A673 (cell line): ENCODE measurements around the gene ONECUT1. TPM values are rescaled to one million over a fixed set of nuclear protein-coding genes. Genes with fewer than 3 reads are reported as not detected.

Source experiments
- BruUV-seq: library from RNA; stranded (reverse); fragments of 400-500 nt; replicated peaks from 2 replicates; lab custom pipeline; 2021; lab: Mats Ljungman, UMichigan
- CTCF ChIA-PET: fragments of 300-600 bp; sonication (Branson Sonifier 250); formaldehyde crosslinking; loops from one replicate; lab custom pipeline; 2022; ENCODE audit warnings: antibody characterized with exemption; lab: Charles Lee
- POLR2A ChIA-PET: fragments of 300-600 bp; sonication (Branson Sonifier 250); formaldehyde crosslinking; loops from one replicate; lab custom pipeline; 2022; ENCODE audit warnings: antibody characterized with exemption; ENCODE audit not compliant: low non-redundant PET; lab: Charles Lee
- DNase-seq: peaks from one replicate; pipeline ENCODE4 v3.0.0-alpha.2; 2015; ENCODE audit warnings: low spot score
- H3K27ac ChIP-seq: fragments of 200-600 bp; sonication (generic); 2 replicates; pipeline ENCODE4 v1.5.1; 2016; ENCODE audit warnings: mixed run types, low read depth, mild to moderate bottlenecking, mixed read lengths, antibody characterized with exemption, low read length; ENCODE audit not compliant: poor library complexity, severe bottlenecking
- H3K27me3 ChIP-seq: fragments of 200-600 bp; sonication (generic); replicated peaks from 2 replicates; pipeline ENCODE4 v1.6.1; 2017; ENCODE audit warnings: mixed run types, low read depth, mild to moderate bottlenecking, mixed read lengths, antibody characterized with exemption, low read length; ENCODE audit not compliant: insufficient read depth, poor library complexity
- H3K36me3 ChIP-seq: fragments of 200-600 bp; sonication (generic); 2 replicates; pipeline ENCODE4 v1.6.1; 2016; ENCODE audit warnings: mixed run types, mild to moderate bottlenecking, mixed read lengths, antibody characterized with exemption, low read length; ENCODE audit not compliant: insufficient read depth, poor library complexity, severe bottlenecking
- H3K4me1 ChIP-seq: fragments of 200-600 bp; sonication (generic); 2 replicates; pipeline ENCODE4 v1.6.1; 2017; ENCODE audit warnings: mixed run types, mild to moderate bottlenecking, mixed read lengths, antibody characterized with exemption, low read length; ENCODE audit not compliant: insufficient read depth, poor library complexity, severe bottlenecking
- H3K4me3 ChIP-seq: fragments of 200-600 bp; sonication (generic); 2 replicates; pipeline ENCODE4 v1.5.1; 2016; ENCODE audit warnings: low read depth, mixed run types, mild to moderate bottlenecking, mixed read lengths, low read length; ENCODE audit not compliant: poor library complexity, severe bottlenecking
- H3K9me3 ChIP-seq: fragments of 200-600 bp; sonication (generic); 2 replicates; pipeline ENCODE4 v1.6.1; 2016; ENCODE audit warnings: mixed run types, low read depth, mild to moderate bottlenecking, mixed read lengths, antibody characterized with exemption, low read length; ENCODE audit not compliant: poor library complexity, severe bottlenecking
- EZH2 ChIP-seq: fragments of 200-600 bp; sonication (generic); IDR thresholded peaks from 2 replicates; pipeline ENCODE4 v1.6.1; 2017; ENCODE audit warnings: borderline replicate concordance, low read depth, mild to moderate bottlenecking, mixed read lengths, antibody characterized with exemption, low read length; ENCODE audit not compliant: poor library complexity, severe bottlenecking
- intact Hi-C: fragments of 100-400 bp; cut with micrococcal nuclease; formaldehyde crosslinking; loops from one replicate; pipeline ENCODE4 v1.10.0; 2022; ENCODE audit not compliant: unreplicated experiment
- total RNA-seq: library from RNA; stranded (reverse); gene quantifications from 2 replicates; pipeline ENCODE4 v1.2.3, GENCODE V29; 2021
- TF ChIP-seq, protein P1 (sequence below): fragments of 300-800, 200-600 bp; sonication (generic); conservative IDR thresholded peaks from 2 replicates; pipeline ENCODE4 v1.5.1; 2017; ENCODE audit warnings: low read depth, mild to moderate bottlenecking, antibody characterized with exemption, low read length, moderate library complexity, mixed read lengths

ONECUT1 gene
- total RNA-seq, 1 experiment from 2014 or later, result not detected

DNA sequence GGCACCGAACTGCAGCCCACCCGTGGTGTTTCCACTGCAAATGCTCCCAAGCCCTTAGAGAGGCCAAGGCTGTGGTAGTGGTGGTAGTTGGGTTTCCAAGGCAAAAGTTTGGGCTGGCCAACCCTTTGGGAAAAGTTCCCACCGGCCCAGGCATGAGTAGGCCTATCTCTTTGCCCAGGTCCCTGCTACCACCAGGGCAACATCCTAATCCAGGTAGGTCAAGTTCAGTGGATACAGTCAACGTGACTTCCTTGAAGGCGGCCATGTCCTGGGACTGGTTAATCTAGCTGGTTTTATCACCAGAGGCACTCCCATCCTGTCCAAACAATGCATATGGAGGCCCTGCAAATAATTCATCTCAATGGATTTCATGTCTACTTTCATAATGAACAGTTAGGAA lies 1.6 kb upstream of the ONECUT1 start:
- no peaks in the 10 kb centered on the region for H3K36me3 ChIP-seq
- no peak overlapping the region for H3K4me3 ChIP-seq
- TF ChIP-seq EZH2, result no peak
- TF ChIP-seq, protein P1, sequence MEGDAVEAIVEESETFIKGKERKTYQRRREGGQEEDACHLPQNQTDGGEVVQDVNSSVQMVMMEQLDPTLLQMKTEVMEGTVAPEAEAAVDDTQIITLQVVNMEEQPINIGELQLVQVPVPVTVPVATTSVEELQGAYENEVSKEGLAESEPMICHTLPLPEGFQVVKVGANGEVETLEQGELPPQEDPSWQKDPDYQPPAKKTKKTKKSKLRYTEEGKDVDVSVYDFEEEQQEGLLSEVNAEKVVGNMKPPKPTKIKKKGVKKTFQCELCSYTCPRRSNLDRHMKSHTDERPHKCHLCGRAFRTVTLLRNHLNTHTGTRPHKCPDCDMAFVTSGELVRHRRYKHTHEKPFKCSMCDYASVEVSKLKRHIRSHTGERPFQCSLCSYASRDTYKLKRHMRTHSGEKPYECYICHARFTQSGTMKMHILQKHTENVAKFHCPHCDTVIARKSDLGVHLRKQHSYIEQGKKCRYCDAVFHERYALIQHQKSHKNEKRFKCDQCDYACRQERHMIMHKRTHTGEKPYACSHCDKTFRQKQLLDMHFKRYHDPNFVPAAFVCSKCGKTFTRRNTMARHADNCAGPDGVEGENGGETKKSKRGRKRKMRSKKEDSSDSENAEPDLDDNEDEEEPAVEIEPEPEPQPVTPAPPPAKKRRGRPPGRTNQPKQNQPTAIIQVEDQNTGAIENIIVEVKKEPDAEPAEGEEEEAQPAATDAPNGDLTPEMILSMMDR, result no peak
- ChIA-PET CTCF (no interaction called here), POLR2A (no interaction called here)
- DNase-seq, result no peak
- no peaks in the 10 kb centered on the region for H3K9me3 ChIP-seq
- no peak overlapping the region for H3K27ac ChIP-seq
- H3K4me1 ChIP-seq, result peaks cover 4% of the 10 kb centered on the region
- BruUV-seq, result no TSS peak
- intact Hi-C loops, result no loop called here
- peaks cover 98% of the 10 kb centered on the region for H3K27me3 ChIP-seq

DNA sequence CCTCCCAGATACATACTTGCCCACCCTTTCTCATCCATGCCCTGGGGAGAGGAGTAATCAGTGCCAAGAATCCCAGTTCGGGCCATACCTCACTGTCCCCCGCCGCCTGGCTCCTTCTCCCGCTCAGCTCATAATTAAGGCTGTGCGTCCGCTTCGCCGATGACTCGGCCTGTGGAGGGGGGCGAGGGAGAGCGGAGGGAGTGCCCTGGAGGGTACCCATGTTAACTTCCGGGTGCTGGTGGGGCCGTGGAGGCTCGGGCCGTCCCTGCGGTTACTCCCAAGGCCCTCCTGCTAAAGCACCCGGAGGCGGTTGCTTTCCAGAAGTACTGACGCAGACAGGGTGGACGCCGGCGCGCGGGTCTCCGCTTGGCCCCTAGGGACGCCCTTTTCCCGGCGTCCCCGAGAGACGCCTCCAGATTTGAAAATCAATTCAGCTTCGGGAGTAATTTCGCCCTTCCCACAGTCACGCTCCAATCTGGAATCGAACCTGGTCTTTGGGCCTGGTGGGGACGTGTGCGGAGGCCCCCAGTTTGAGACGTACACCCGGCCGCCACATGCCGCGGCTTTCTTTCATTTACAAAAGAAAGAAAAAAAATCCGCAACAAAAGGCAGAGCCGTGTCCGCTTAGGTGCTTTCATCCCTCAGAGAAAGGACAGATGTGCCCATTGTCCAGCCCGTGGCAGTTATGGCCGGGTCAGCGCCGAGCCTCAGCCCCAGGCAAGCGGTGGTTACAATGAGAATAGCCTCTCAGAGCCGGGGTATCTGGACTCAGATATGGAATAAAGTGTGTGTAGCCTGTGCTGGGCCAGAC lies 1.0 kb upstream of the ONECUT1 start:
- H3K36me3 ChIP-seq, result no peaks in the 10 kb centered on the region
- no peak overlapping the region for H3K27ac ChIP-seq
- H3K9me3 ChIP-seq, result no peaks in the 10 kb centered on the region
- peaks cover 98% of the 10 kb centered on the region for H3K27me3 ChIP-seq
- TF ChIP-seq, protein P1, result no peak
- no peak for TF ChIP-seq EZH2
- POLR2A ChIA-PET, result no interaction called here
- CTCF ChIA-PET, result no interaction called here
- peak overlapping the region; percentile 45 for H3K4me3 ChIP-seq
- BruUV-seq, result no TSS peak
- intact Hi-C loops, result no loop called here
- DNase-seq, result no peak
- peaks cover 4% of the 10 kb centered on the region for H3K4me1 ChIP-seq

DNA sequence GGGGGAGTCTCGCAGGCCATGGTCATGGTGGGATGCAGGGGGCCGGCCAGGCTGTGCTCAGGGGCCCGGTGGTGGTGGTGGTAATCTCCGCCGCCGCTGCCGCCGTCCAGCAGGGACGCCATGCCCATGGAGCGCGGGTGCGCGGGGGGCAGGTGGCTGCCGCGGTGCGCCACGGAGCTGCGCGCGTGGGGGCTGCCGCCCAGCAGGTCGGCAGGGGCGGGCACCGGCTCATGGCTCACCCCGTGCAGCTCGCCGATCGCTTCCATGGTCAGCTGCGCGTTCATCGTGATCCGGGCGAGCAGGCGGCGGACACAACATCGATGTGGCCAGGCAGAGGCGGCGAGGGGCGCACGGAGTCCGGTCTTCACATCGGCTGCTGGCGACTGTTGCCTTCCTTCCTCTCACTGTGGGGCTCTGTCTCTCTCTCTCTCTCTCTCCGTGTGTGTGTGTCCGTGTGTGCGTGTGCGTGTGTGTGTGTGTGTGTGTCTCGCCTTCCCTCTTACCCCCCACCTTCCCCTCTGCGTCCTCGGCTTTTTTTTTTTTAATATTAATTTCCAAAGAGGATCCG lies 451 bp downstream of the ONECUT1 start:
- peaks cover 98% of the 10 kb centered on the region for H3K27me3 ChIP-seq
- TF ChIP-seq, protein P1, result no peak
- TF ChIP-seq EZH2, result no peak
- peak overlapping the region; percentile 45 for H3K4me3 ChIP-seq
- ChIA-PET POLR2A (no interaction called here), CTCF (no interaction called here)
- H3K4me1 ChIP-seq, result peaks cover 4% of the 10 kb centered on the region
- H3K9me3 ChIP-seq, result no peaks in the 10 kb centered on the region
- H3K36me3 ChIP-seq, result no peaks in the 10 kb centered on the region
- no peak for DNase-seq
- intact Hi-C loops, result no loop called here
- H3K27ac ChIP-seq, result no peak overlapping the region
- no TSS peak for BruUV-seq
